Measurements from ENCODE around the gene TNPO1.

TNPO1 gene

DNA sequence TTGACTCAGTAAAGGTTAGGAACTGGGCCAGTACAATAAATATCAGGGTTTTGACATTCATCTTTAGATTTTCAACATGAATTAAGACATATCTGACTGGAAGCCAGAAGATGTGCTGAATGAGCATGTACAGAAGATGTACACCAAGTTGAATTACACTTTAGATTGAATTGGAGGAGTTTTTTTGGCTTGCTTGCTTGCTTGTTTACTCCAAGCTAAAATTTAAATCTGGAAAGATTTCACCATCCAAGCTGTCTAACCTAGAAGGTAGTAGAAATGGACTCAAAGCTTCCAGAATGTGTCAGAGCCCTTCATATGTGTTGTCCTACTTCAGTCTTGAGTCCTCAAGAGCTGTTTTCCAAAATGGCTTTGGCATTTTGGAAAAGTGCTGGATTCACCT is 90.3 kb downstream of the TNPO1 start:
- TF ChIP-seq, protein P1, sequence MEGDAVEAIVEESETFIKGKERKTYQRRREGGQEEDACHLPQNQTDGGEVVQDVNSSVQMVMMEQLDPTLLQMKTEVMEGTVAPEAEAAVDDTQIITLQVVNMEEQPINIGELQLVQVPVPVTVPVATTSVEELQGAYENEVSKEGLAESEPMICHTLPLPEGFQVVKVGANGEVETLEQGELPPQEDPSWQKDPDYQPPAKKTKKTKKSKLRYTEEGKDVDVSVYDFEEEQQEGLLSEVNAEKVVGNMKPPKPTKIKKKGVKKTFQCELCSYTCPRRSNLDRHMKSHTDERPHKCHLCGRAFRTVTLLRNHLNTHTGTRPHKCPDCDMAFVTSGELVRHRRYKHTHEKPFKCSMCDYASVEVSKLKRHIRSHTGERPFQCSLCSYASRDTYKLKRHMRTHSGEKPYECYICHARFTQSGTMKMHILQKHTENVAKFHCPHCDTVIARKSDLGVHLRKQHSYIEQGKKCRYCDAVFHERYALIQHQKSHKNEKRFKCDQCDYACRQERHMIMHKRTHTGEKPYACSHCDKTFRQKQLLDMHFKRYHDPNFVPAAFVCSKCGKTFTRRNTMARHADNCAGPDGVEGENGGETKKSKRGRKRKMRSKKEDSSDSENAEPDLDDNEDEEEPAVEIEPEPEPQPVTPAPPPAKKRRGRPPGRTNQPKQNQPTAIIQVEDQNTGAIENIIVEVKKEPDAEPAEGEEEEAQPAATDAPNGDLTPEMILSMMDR (IDR thresholded peaks at IDR 0.05; ENCODE audit: low read length), result no peak
- TF ChIP-seq EZH2 (IDR thresholded peaks at IDR 0.05; ENCODE audit: borderline replicate concordance, low read length), result no peak
- no peaks in the 10 kb centered on the region for H3K9me3 ChIP-seq (ENCODE audit: low read length)
- no peaks in the 10 kb centered on the region for H3K4me1 ChIP-seq (ENCODE audit: insufficient read depth, low read length, severe bottlenecking)
- peaks cover 3% of the 10 kb centered on the region; the same call in 1 of the 2 replicates for H3F3A ChIP-seq (ENCODE audit: insufficient read depth, low read length)
- H3K9ac ChIP-seq (ENCODE audit: low read length), result no peak overlapping the region
- no peaks in the 10 kb centered on the region for H3K9me2 ChIP-seq (ENCODE audit: low read depth, low read length)
- no peak overlapping the region for H3K4me2 ChIP-seq (ENCODE audit: low read length)
- H3K27me3 ChIP-seq (ENCODE audit: insufficient read depth, low read length), result no peaks in the 10 kb centered on the region
- H3K4me3 ChIP-seq (ENCODE audit: low read depth, low read length, poor library complexity, severe bottlenecking), result no peak overlapping the region
- no peak overlapping the region for H2AFZ ChIP-seq (ENCODE audit: low read length)
- peaks cover 80% of the 10 kb centered on the region for H3K36me3 ChIP-seq (ENCODE audit: insufficient read depth, low read length)
- H4K20me1 ChIP-seq (ENCODE audit: insufficient read depth, low read length), result no peaks in the 10 kb centered on the region
- H3K27ac ChIP-seq (ENCODE audit: low read depth, low read length, poor library complexity, severe bottlenecking), result no peak overlapping the region
- no peaks in the 10 kb centered on the region for H3K79me2 ChIP-seq (ENCODE audit: insufficient read depth, low read length)

DNA sequence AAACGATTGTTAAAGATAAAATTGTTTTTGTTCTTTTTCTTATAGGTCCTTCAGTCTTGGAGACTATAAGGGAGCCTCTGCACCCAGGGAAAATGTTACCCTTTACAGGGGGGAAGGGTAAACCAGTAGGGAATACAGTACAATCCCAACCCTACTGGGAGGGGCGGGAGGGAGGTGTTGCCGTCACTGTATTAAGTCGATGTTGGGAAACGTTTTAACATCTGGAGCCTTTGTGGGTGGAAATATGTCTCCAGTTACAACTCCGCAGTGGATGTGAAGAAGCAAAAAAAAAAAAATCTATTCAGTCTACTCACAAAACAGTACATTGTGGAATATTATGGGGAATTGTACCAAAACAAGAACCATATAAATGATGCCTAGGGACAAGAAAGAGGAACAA is 92.2 kb downstream of the TNPO1 start:
- TF ChIP-seq EZH2 (IDR thresholded peaks at IDR 0.05; ENCODE audit: borderline replicate concordance, low read length), result no peak
- TF ChIP-seq, protein P1 (IDR thresholded peaks at IDR 0.05; ENCODE audit: low read length), result no peak
- no peaks in the 10 kb centered on the region for H3K9me2 ChIP-seq (ENCODE audit: low read depth, low read length)
- no peak overlapping the region for H3K4me3 ChIP-seq (ENCODE audit: low read depth, low read length, poor library complexity, severe bottlenecking)
- H3K4me1 ChIP-seq (ENCODE audit: insufficient read depth, low read length, severe bottlenecking), result no peaks in the 10 kb centered on the region
- H3K79me2 ChIP-seq (ENCODE audit: insufficient read depth, low read length), result no peaks in the 10 kb centered on the region
- H3K27ac ChIP-seq (ENCODE audit: low read depth, low read length, poor library complexity, severe bottlenecking), result no peak overlapping the region
- H3K4me2 ChIP-seq (ENCODE audit: low read length), result no peak overlapping the region
- H3F3A ChIP-seq (ENCODE audit: insufficient read depth, low read length), result no peaks in the 10 kb centered on the region; the same call in 1 of the 2 replicates
- no peaks in the 10 kb centered on the region for H4K20me1 ChIP-seq (ENCODE audit: insufficient read depth, low read length)
- H3K27me3 ChIP-seq (ENCODE audit: insufficient read depth, low read length), result no peaks in the 10 kb centered on the region
- no peak overlapping the region for H2AFZ ChIP-seq (ENCODE audit: low read length)
- no peaks in the 10 kb centered on the region for H3K9me3 ChIP-seq (ENCODE audit: low read length)
- H3K9ac ChIP-seq (ENCODE audit: low read length), result no peak overlapping the region
- peaks cover 61% of the 10 kb centered on the region for H3K36me3 ChIP-seq (ENCODE audit: insufficient read depth, low read length)

DNA sequence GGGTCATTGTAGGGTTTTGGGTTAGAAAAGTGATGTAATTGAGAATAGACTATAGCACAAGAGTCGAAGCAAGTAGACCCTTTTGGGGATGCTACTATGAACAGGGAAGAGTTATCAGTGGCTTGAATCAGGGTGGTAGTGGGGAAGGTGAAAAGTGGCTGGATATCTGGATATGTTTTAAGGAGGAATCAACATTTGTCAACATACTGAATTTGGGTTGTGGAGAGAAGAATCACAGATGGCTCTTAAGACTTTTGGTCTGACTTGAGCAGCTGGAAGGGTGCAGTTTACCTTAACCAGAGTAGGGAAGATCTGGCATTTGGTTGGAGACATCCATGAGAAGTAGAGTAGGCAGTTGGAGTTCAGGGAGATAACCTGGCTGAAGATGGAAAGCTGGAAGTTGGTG is 100.9 kb downstream of the TNPO1 start:
- Histone ChIP-seq H3K36me3 (ENCODE audit: insufficient read depth, low read length) (no peaks in the 10 kb centered on the region), H3F3A (ENCODE audit: insufficient read depth, low read length) (no peaks in the 10 kb centered on the region; the same call in 1 of the 2 replicates)
- no peak for TF ChIP-seq EZH2 (IDR thresholded peaks at IDR 0.05; ENCODE audit: borderline replicate concordance, low read length)
- TF ChIP-seq, protein P1 (IDR thresholded peaks at IDR 0.05; ENCODE audit: low read length), result no peak

More for the DNA sequence above, 100.9 kb downstream of the TNPO1 start:
- Histone ChIP-seq H3K9me3 (ENCODE audit: low read length) (no peaks in the 10 kb centered on the region), H3K9ac (ENCODE audit: low read length) (no peak overlapping the region), H3K4me1 (ENCODE audit: insufficient read depth, low read length, severe bottlenecking) (no peaks in the 10 kb centered on the region), H3K27ac (ENCODE audit: low read depth, low read length, poor library complexity, severe bottlenecking) (no peak overlapping the region), H4K20me1 (ENCODE audit: insufficient read depth, low read length) (no peaks in the 10 kb centered on the region), H3K4me2 (ENCODE audit: low read length) (no peak overlapping the region), H2AFZ (ENCODE audit: low read length) (no peak overlapping the region), H3K9me2 (ENCODE audit: low read depth, low read length) (no peaks in the 10 kb centered on the region), H3K4me3 (ENCODE audit: low read depth, low read length, poor library complexity, severe bottlenecking) (no peak overlapping the region), H3K27me3 (ENCODE audit: insufficient read depth, low read length) (no peaks in the 10 kb centered on the region), H3K79me2 (ENCODE audit: insufficient read depth, low read length) (no peaks in the 10 kb centered on the region)

All from OCI-LY1 (cell line).